GDM1 (cell line): Measurements from ENCODE around the gene CDR2L.
"Not testable (repeated sequence)": the region's sequence is repeated elsewhere in the genome, so short reads cannot be mapped to it uniquely, and the experiment has no call there.

ENCODE experiments used
- DNase-seq: peaks from one replicate; lab custom pipeline; 2025; lab: John Stamatoyannopoulos, UW

Gene CDR2L

GRCh38 chr17:74981979-74982662, 5.3 kb upstream of the CDR2L start:
- peak; percentile 32 for DNase-seq

DNA sequence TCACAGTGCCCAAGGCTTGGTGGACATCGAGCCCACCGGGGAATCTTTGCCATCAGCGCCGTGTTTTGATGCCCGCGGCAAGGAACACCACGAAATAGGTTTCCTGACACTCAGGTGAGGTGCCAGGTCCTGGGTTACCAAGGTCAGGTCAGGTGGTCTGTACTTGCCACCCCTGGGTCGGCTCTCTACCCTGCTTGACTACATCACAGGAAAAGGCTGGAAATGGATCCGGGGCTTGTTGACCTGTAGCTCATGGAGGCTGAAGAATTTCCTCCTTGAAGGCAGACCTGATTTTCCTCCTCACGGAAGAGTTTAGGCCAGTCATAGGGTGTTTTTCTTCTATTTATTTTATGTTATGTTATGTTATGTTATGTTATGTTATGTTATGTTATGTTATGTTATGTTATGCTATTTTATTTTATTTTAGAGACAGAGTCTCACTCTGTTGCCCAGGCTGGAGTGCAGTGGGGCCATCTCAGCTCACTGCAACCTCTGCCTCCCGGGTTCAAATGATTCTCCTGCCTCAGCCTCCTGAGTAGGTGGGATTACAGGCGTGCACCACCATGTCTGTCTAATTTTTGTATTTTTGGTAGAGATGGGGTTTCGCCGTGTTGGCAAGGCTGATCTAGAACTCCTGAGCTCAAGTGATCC, 4.6 kb upstream of the CDR2L start:
- DNase-seq: not testable (repeated sequence)

- DNase-seq: no peak
These were observed 1.2 kb upstream of the CDR2L start for GRCh38 chr17:74986206-74986576.

DNA sequence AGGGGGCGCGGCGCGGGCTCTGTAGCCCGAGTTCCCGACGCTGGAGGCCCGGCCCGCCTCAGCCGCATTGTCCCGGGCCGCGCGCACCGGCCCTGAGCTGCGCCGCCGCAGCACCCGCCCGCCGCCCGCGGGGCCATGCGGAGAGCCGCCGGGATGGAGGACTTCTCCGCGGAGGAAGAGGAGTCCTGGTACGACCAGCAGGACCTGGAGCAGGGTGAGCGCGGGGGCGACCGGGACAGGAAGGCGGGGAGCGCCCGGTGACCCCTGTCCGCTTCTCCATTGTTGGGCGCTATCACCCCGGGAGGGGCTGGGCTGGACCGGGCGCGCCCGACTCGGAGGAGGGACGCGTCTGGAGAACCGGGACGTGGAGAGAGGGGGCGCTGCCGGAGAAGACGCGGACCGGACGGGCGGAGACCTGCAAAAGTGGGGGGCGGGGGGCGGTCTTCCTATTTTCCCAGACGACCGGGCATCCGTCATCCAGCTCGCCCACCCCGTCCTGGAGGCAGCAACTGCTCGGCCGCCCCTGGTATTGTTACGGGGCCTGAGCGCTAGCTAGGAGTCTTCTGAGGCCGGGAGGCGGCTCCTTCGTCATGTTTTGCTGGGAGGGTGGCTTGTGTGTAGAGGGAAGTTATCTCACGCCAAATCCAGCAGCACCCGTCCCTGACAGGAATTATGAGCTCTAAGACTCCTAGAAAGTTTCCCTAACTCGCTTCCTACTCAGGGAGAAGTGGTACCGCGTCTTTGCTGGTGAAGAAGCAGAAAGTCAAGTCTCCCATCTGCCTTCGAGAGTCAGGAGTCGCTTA, 678 bp downstream of the CDR2L start:
- no peak for DNase-seq

DNA sequence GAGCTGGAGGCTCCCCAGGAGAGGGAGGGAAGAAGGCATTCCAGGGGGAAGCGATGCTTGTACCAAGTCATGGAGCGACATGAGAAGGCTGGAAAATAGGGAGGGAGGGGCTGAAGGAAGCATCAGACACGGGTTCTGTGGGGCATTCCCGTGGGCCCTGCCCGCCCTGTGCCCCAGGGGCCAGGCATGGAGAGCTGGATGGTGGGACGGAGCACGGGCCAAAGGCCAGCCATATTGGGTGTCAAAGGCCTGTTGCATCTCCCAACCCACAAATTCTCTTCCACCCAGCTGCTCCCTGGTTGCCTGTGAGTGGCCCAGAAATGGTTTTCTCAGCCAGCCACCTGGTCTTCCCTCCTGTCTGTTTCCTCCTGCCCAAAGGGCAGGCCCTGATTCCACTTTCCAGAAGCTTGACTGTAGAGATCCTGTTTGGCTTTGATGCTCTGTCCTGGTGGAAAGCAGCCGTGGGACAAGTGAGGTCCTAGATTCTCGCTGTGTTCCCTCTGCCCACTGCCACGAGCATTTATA, 3.2 kb downstream of the CDR2L start:
- DNase-seq: no peak

DNA sequence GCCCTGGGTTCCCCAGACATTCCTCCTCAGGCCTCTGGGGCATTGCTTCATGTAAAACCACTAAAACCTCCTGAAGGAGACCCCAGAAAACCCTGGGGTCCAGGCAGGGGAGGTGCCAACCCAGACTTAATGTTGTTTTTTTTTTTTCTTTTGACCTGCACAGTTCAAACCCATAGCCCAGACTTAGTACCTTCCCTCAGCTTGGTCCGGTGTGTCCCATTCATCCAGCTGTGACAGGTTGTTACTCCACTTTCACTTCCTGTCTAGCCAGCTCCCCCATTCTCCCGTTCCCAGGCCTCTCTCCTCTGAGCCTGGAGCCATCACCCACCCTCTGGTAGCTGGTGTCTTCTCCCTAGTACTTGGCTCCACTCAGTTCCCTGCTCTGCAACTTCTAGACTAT, 4.8 kb downstream of the CDR2L start:
- no peak for DNase-seq

- DNase-seq: no peak
These were observed 7.0 kb downstream of the CDR2L start for GRCh38 chr17:74994440-74994839.

- DNase-seq: no peak
These were observed 8.4 kb downstream of the CDR2L start for GRCh38 chr17:74995847-74996246.

DNA sequence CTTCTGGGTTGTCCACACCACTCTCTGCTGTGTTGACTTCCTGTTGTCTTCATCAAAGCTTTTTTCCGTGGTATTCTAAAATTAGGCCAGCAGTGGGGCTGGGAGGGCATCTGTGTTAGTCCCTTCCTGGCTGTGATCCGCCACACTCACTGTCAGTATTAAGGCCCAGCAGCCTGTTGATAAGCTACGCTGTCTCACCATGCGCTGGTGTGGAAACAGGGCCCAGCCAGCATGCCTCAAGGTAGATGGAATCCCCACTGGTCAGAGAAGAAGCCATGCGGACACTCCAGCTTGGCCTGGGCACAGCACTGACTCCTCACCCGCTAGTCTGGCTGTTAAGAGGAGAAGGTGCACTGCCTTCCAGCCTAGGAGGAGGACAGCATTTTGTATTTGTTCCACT, 11.4 kb downstream of the CDR2L start:
- no peak for DNase-seq

DNA sequence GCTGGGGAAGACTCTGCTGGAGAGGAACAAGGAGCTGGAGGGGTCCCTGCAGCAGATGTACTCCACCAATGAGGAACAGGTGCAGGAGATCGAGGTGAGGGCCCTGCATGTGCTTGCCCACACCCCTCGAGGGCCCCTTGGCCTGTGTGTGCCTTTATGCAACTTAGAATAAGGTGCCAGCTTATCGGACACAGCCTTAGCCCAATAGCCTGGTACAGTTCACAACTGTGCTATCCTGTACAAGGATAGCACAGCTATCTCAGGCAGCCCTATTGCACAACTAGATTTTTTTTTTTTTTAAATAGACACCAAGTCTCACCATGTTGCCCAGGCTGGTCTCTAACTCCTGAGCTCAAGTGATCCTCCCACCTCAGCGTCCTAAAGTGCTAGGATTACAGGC, 12.1 kb downstream of the CDR2L start:
- no peak for DNase-seq

- no peak for DNase-seq
These were observed 14.7 kb downstream of the CDR2L start for GRCh38 chr17:75001915-75002843.

DNA sequence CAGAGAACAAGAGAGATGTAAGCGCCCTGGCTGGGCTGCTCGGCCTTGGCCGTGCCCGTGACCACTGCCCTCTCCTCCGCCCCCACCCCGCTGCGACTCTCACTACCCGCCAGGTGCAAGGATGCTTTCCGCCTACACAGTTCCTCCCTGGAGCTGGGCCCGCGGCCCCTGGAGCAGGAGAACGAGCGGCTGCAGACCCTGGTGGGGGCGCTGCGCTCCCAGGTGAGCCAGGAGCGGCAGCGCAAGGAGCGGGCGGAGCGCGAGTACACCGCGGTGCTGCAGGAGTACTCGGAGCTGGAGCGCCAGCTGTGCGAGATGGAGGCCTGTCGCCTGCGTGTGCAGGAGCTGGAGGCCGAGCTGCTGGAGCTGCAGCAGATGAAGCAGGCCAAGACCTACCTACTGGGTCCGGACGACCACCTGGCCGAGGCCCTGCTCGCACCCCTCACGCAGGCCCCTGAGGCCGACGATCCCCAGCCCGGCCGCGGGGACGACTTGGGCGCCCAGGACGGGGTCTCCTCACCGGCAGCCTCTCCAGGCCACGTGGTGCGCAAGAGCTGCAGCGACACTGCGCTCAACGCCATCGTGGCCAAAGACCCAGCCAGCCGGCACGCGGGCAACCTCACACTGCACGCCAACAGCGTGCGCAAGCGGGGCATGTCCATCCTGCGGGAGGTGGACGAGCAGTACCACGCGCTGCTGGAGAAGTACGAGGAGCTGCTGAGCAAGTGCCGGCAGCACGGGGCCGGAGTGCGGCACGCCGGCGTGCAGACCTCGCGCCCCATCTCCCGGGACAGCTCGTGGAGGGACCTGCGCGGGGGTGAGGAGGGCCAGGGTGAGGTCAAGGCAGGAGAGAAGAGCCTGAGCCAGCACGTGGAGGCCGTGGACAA, 15.9 kb downstream of the CDR2L start:
- DNase-seq: no peak

- no peak for DNase-seq
These were observed 16.5 kb downstream of the CDR2L start for GRCh38 chr17:75003957-75004355.

- DNase-seq: no peak
These were observed 16.9 kb downstream of the CDR2L start for GRCh38 chr17:75004371-75004770.

GRCh38 chr17:75005291-75005690, 17.9 kb downstream of the CDR2L start:
- no peak for DNase-seq

DNA sequence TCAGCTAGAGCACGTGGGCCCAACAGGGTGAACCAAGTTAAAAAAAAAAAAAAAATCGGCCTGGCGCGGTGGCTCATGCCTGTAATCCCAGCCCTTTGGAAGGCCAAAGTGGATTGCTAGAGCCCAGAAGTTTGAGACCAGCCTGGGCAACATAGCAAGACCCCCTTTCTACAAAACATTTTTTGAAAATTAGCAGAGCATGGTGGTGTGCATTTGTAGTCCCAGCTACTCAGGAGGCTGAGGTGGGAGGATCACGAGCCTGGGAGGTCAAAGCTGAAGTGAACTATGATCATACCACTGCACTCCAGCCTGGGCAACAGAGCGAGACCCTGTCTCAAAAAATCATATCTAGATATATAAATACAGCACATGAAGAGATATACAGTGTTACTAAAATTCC, 18.7 kb downstream of the CDR2L start:
- DNase-seq: not testable (repeated sequence)

- no peak for DNase-seq
These were observed 19.2 kb downstream of the CDR2L start for GRCh38 chr17:75006653-75007052.

GRCh38 chr17:75008373-75008772, 20.9 kb downstream of the CDR2L start:
- DNase-seq: no peak

GRCh38 chr17:75009139-75009724, 21.8 kb downstream of the CDR2L start:
- DNase-seq: no peak

DNA sequence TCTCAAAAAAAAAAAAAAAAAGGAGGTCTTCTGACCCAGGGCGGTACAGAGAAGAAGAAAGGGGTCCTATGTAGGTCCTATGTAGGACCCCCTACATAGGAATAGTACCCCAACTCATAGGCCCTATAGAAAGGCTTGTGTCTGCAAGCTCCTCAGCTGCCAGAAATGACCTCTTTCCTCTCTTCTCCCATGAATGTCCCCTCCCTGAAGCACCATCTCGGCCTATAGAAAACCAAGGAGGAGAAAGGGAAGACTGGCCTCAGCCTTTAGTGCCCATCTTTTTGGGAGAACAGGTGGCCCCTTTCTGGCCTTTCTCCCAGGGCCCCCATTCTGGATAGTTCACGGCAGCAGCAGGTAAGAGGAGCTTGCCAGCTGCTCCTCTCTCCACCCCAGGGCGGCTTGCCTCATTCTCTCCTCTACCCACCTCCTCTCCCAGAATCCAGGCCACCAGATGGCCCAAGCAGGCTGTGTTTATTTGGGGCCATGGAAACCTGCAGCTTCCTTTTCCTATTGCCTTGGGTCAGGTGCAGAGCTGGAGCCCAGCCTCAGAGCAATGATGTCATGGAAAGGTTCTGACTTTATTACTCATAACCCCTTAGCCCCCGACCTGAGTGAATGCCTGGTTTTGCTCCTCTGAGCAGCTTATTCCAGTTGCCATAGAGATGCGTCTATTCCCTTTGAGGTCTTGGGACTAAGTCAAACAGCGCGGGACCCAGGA, 23.4 kb downstream of the CDR2L start:
- no peak for DNase-seq
